Kidney (tissue), 14 donors: ENCODE measurements around the gene PRAC2. TPM values are rescaled to one million over a fixed set of nuclear protein-coding genes. Genes with fewer than 3 reads are reported as not detected.

ENCODE experiments used
- DNase-seq, 5 donors: peaks; one replicate each; pipeline ENCODE4 v3.0.0-alpha.2; 2013 to 2020
- FAIRE-seq: peaks from 2 replicates; lab custom pipeline; 2012; peaks lifted over from hg19 to GRCh38; lab: Jason Lieb, UNC
- H3K27ac ChIP-seq, 2 donors: one replicate each; pipeline ENCODE4 v1.7.0; 2013; ENCODE audit warnings: low read depth in 2 of 2, low read length in 2 of 2, inconsistent platforms in 1 of 2
- H3K27me3 ChIP-seq: one replicate; pipeline ENCODE4 v1.7.1; 2013; ENCODE audit warnings: low read length, inconsistent platforms; ENCODE audit not compliant: control insufficient read depth, insufficient read depth
- H3K36me3 ChIP-seq, 3 donors: one replicate each; pipeline versions ENCODE4 v1.7.0 to v1.7.1; 2013; ENCODE audit warnings: low read length in 3 of 3, control low read depth in 1 of 3, inconsistent platforms in 1 of 3; ENCODE audit not compliant: insufficient read depth in 3 of 3, control insufficient read depth in 2 of 3
- H3K4me1 ChIP-seq, 3 donors: one replicate each; pipeline versions ENCODE4 v1.7.0 to v1.7.1; 2013; ENCODE audit warnings: low read length in 3 of 3, inconsistent platforms in 1 of 3, low read depth in 1 of 3; ENCODE audit not compliant: control insufficient read depth in 2 of 3, insufficient read depth in 2 of 3
- H3K4me3 ChIP-seq, 3 donors: one replicate each; pipeline versions ENCODE4 v1.7.0 to v1.8.1; 2013; ENCODE audit warnings: low read length in 3 of 3, control low read depth in 1 of 3, inconsistent platforms in 1 of 3
- H3K9ac ChIP-seq, 3 donors: one replicate each; pipeline versions ENCODE4 v1.7.0 to v1.7.1; 2013; ENCODE audit warnings: low read length in 3 of 3, control low read depth in 1 of 3, inconsistent platforms in 1 of 3
- H3K9me3 ChIP-seq, 3 donors: one replicate each; pipeline versions ENCODE4 v1.7.0 to v1.7.1; 2013; ENCODE audit warnings: low read length in 3 of 3, control low read depth in 1 of 3, inconsistent platforms in 1 of 3; ENCODE audit not compliant: control insufficient read depth in 2 of 3, insufficient read depth in 1 of 3
- intact Hi-C: fragments of 100-400 bp; cut with DNase I; formaldehyde crosslinking; loops from one replicate; pipeline ENCODE4 v1.11.1; 2022
- polyA plus RNA-seq: library from polyadenylated mRNA; stranded (reverse); fragments of 350-450 nt; fragmentation: Illumina TruSeq; extraction: RNeasy Lipid Tissue Mini Kit (QIAGEN cat#74804); gene quantifications from one replicate; pipeline ENCODE4 v1.2.3, GENCODE V29; 2014; ENCODE audit warnings: low read depth, low replicate concordance; ENCODE audit not compliant: insufficient read depth
- total RNA-seq: library from RNA; stranded (reverse); fragmentation: NEBNext Ultra II Directional; extraction: Animal tissue kit (Norgen Biotek cat#: 25700); gene quantifications from one replicate; pipeline ENCODE4 v1.2.1, GENCODE V29; 2021
- TF ChIP-seq, protein P1 (sequence below): IDR thresholded peaks from 3 replicates; pipeline ENCODE4 v1.5.1; 2012; ENCODE audit warnings: mild to moderate bottlenecking, moderate library complexity, borderline replicate concordance; ENCODE audit not compliant: insufficient read depth; ENCODE audit errors: extremely low read depth
- donor health status: control.
- donor health status: control.
- donor health status: control.
- donor health status: control.
- donor health status: control.
- donor health status: DM: yes; HTN: yes; CAD: no.
- donor health status: Normal renal cell carcinoma (clear cell type).

Gene PRAC2
- total and polyA plus RNA-seq, 2 donors from 2014 or later = not detected

DNA sequence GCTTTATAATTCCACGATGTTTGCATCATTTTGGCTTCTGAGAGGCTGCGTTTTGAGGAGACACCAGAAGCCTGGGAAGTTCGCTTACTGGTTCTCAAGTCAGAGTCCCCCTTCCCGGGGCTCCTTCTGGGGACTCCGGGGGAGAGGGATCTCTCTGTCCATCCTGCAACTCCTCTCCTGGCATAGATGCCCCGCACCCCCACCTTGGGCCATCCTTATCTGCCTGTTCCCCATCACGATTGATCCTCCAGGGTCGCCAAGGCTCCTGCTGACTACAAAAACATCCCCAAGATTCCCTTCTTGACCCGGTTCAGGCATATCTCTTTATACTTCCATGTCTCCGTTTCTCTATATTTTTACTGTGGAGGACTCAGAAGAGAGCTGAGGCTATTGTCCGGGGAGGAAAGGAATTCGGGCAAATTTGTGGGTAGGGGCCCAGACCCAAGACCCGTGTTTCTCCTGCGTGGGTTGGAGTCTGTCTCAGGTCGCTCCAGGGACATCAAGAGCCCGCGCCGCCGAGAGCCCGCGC is 24.0 kb downstream of the PRAC2 start:
- DNase-seq = no peak

GRCh38 chr17:48747445-48748363 is 24.7 kb downstream of the PRAC2 start:
- H3K27ac ChIP-seq = no peak overlapping the region
- H3K27me3 ChIP-seq = peaks cover 84% of the 10 kb centered on the region
- H3K9me3 ChIP-seq = no peaks in the 10 kb centered on the region
- H3K4me3 ChIP-seq = no peak overlapping the region
- TF ChIP-seq, protein P1, sequence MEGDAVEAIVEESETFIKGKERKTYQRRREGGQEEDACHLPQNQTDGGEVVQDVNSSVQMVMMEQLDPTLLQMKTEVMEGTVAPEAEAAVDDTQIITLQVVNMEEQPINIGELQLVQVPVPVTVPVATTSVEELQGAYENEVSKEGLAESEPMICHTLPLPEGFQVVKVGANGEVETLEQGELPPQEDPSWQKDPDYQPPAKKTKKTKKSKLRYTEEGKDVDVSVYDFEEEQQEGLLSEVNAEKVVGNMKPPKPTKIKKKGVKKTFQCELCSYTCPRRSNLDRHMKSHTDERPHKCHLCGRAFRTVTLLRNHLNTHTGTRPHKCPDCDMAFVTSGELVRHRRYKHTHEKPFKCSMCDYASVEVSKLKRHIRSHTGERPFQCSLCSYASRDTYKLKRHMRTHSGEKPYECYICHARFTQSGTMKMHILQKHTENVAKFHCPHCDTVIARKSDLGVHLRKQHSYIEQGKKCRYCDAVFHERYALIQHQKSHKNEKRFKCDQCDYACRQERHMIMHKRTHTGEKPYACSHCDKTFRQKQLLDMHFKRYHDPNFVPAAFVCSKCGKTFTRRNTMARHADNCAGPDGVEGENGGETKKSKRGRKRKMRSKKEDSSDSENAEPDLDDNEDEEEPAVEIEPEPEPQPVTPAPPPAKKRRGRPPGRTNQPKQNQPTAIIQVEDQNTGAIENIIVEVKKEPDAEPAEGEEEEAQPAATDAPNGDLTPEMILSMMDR = no peak
- intact Hi-C loops = no loop called here
- no peak overlapping the region for H3K9ac ChIP-seq
- no peak for FAIRE-seq
- H3K36me3 ChIP-seq = no peaks in the 10 kb centered on the region
- peak in 4 of 5 donors; percentile 26 to 64 (median 44) for DNase-seq
- H3K4me1 ChIP-seq = no peaks in the 10 kb centered on the region

More for the DNA sequence above, 24.0 kb downstream of the PRAC2 start:
- no peak overlapping the region for H3K27ac ChIP-seq
- H3K36me3 ChIP-seq = no peaks in the 10 kb centered on the region
- H3K9me3 ChIP-seq = no peaks in the 10 kb centered on the region
- FAIRE-seq = no peak
- TF ChIP-seq, protein P1 = no peak
- intact Hi-C loops = no loop called here
- H3K4me1 ChIP-seq = no peaks in the 10 kb centered on the region
- H3K9ac ChIP-seq = no peak overlapping the region
- H3K4me3 ChIP-seq = no peak overlapping the region
- peaks cover 86% of the 10 kb centered on the region for H3K27me3 ChIP-seq

DNA sequence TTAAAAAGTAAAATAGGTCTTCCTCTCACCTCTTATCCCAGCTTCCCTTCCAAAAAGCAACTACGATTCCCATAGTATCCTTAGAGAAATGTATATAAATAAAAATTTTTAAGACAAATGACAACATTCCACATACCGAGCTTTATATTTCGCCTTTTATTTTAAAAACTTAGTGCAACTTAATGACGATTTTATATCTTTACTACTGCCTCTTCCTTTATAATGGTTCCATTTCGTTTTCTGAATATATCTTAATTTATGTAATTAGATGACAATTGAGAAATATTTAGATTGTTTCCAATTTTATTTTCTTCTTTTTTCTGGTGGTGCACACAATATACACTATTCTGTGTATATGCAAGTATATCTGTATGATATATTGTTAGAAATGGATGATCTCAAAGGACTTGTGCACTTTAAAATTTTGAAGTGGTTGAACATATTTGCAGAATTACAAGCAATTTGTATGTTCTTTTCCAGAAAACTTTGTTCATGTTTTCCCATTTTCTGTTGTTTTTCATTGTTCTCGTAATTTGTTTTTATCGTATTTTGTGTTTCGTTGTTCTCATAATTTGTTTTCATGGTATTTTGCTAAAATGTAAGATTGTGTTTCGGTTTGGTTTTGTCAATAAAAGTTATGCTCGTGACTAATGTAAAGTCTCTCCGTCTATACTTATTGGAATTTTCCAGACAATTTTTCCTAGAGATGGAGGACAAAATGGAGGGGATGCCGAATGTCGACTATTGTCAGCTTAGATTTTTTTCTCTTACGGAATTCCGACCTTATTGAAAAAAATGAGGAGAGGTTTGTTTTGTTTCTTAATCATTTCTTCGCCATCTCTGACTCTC is 26.0 kb downstream of the PRAC2 start:
- Histone ChIP-seq H3K27ac (no peak overlapping the region), H3K4me1 (peaks cover 0 to 1% (median 0%) of the 10 kb centered on the region in 3 donors), H3K4me3 (no peak overlapping the region), H3K9ac (no peak overlapping the region), H3K36me3 (no peaks in the 10 kb centered on the region), H3K27me3 (peaks cover 86% of the 10 kb centered on the region), H3K9me3 (no peaks in the 10 kb centered on the region)
- FAIRE-seq (no peak), DNase-seq (peak in 1 of 5 donors; percentile 66)
- TF ChIP-seq, protein P1 = no peak
- intact Hi-C loops = no loop called here
